ENCODE data around the gene TUBA4A.

DNA sequence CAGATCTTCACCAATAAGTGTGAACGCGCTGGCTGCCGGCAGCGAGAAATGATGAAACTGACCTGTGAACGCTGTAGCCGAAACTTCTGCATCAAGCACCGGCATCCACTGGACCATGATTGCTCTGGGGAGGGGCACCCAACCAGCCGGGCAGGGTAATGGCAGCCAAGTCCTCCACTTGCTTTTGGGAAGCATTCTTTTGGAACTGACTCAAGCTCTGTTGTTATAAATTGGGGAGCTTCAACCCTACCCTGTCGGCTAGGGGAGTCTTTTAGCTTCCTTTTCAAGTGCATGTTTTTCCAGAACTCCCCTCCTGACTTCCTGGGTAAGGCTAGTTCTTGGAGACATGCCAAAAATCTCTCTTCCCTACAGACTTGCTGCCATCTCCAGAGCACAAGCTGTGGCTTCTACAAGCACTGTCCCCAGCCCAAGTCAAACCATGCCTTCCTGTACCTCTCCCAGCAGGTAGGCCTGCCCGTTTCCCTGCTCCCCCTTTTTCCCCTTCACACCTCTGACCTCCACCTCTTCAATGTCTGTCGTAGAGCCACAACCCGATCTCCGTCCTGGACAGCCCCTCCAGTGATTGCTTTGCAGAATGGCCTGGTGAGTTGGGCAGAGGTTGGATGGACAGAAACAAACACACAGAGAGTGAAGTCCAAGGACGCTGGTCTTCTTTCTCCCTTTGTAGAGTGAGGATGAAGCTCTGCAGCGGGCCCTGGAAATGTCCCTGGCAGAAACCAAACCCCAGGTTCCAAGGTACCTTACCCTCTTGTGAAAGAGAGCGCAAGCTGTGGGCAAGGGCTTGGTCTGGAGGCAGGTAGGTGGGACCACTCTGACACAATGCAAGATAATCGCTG is 45.6 kb downstream of the TUBA4A start:
- TF ChIP-seq CTCF (conservative IDR thresholded peaks at IDR 0.05; ENCODE audit: low read depth, low read length) (no peak), CHD1 (IDR thresholded peaks at IDR 0.05; ENCODE audit: low read depth, low read length) (no peak), POLR2A (IDR thresholded peaks at IDR 0.05; ENCODE audit: low read depth, low read length) (no peak), RCOR1 (IDR thresholded peaks at IDR 0.05; ENCODE audit: insufficient replicate concordance, low read length) (no peak), RAD21 (IDR thresholded peaks at IDR 0.05; ENCODE audit: low read length) (no peak)

All from IMR-90 (cell line).